ENCODE data around the gene DGUOK.

DNA sequence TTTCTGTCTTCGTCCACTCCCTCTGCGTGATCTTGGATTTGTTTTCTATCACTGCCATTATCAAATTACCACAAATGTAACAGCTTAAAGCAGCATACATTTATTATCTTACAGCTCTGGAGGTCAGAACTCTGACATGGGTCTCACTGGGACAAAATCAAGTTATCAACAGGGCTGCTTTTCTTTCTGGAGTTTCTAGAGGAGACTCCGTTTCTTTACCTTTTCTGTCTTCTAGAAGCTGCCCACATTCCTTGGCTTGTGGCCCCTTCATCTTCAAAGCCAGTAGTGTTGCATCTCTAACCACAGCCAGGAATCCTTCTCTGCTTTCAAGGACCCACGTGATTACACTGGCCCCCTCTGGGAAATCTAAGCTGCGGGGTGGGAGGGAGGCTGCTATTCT, 36.1 kb downstream of the DGUOK start:
- TF ChIP-seq, protein P1, sequence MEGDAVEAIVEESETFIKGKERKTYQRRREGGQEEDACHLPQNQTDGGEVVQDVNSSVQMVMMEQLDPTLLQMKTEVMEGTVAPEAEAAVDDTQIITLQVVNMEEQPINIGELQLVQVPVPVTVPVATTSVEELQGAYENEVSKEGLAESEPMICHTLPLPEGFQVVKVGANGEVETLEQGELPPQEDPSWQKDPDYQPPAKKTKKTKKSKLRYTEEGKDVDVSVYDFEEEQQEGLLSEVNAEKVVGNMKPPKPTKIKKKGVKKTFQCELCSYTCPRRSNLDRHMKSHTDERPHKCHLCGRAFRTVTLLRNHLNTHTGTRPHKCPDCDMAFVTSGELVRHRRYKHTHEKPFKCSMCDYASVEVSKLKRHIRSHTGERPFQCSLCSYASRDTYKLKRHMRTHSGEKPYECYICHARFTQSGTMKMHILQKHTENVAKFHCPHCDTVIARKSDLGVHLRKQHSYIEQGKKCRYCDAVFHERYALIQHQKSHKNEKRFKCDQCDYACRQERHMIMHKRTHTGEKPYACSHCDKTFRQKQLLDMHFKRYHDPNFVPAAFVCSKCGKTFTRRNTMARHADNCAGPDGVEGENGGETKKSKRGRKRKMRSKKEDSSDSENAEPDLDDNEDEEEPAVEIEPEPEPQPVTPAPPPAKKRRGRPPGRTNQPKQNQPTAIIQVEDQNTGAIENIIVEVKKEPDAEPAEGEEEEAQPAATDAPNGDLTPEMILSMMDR (IDR thresholded peaks at IDR 0.05), result no peak
- TF ChIP-seq POLR2AphosphoS5 (IDR thresholded peaks at IDR 0.05), result no peak

Data from prostate gland (tissue), 2 donors.